ENCODE data around the gene TIMMDC1. TPM values are rescaled to one million over a fixed set of nuclear protein-coding genes. Genes with fewer than 3 reads are reported as not detected.
"Not testable (repeated sequence)": the region's sequence is repeated elsewhere in the genome, so short reads cannot be mapped to it uniquely, and the experiment has no call there.

Gene TIMMDC1
- total RNA-seq, 1 donor from 2014 or later = 349 TPM

GRCh38 chr3:119551598-119551997 lies 53.3 kb downstream of the TIMMDC1 start:
- no peak for ATAC-seq
- no peak for DNase-seq

GRCh38 chr3:119552928-119553327 lies 54.6 kb downstream of the TIMMDC1 start:
- ATAC-seq; DNase-seq; intact Hi-C loops (cut with micrococcal nuclease): not testable (repeated sequence)

More at GRCh38 chr3:119551598-119551997, 53.3 kb downstream of the TIMMDC1 start:
- intact Hi-C loops (cut with micrococcal nuclease) = no loop called here

GRCh38 chr3:119553823-119554415 lies 55.6 kb downstream of the TIMMDC1 start:
- intact Hi-C loops (cut with micrococcal nuclease) = no loop called here
- DNase-seq (no peak), ATAC-seq (no peak)

GRCh38 chr3:119555309-119555735 lies 57.0 kb downstream of the TIMMDC1 start:
- intact Hi-C loops (cut with micrococcal nuclease) = no loop called here
- DNase-seq (no peak), ATAC-seq (peak; percentile 41)

GRCh38 chr3:119555929-119556328 lies 57.6 kb downstream of the TIMMDC1 start:
- DNase-seq = no peak
- no peak for ATAC-seq
- intact Hi-C loops (cut with micrococcal nuclease) = no loop called here

- ATAC-seq (no peak), DNase-seq (no peak)
- intact Hi-C loops (cut with micrococcal nuclease) = no loop called here
These were observed 59.0 kb downstream of the TIMMDC1 start for GRCh38 chr3:119557192-119557876.

GRCh38 chr3:119557877-119558269 lies 59.5 kb downstream of the TIMMDC1 start:
- intact Hi-C loops (cut with micrococcal nuclease) = no loop called here
- no peak for ATAC-seq
- no peak for DNase-seq

GRCh38 chr3:119558626-119559317 lies 60.4 kb downstream of the TIMMDC1 start:
- DNase-seq = no peak
- intact Hi-C loops (cut with micrococcal nuclease) = no loop called here
- no peak for ATAC-seq

- intact Hi-C loops (cut with micrococcal nuclease) = no loop called here
- ATAC-seq (peak; percentile 81), DNase-seq (peak; percentile 59)
These were observed 61.2 kb downstream of the TIMMDC1 start, which contains the start of gene CD80 for GRCh38 chr3:119559441-119559963. Gene CD80, minus strand, starts transcription at chr3:119559614. Its CDS starts 1,886 bp downstream, at chr3:119557728.

- DNase-seq (no peak), ATAC-seq (no peak)
- intact Hi-C loops (cut with micrococcal nuclease) = no loop called here
These were observed 61.8 kb downstream of the TIMMDC1 start for GRCh38 chr3:119560160-119560559.

- ATAC-seq = peak; percentile 77
- intact Hi-C loops (cut with micrococcal nuclease) = no loop called here
- no peak for DNase-seq
These were observed 64.1 kb downstream of the TIMMDC1 start for GRCh38 chr3:119562307-119562961.

- ATAC-seq; intact Hi-C loops (cut with micrococcal nuclease); DNase-seq: not testable (repeated sequence)
These were observed 65.0 kb downstream of the TIMMDC1 start for GRCh38 chr3:119563334-119563733.

- intact Hi-C loops (cut with micrococcal nuclease) = no loop called here
- DNase-seq (no peak), ATAC-seq (no peak)
These were observed 70.8 kb downstream of the TIMMDC1 start for GRCh38 chr3:119569156-119569555.

- intact Hi-C loops (cut with micrococcal nuclease) = no loop called here
- DNase-seq = no peak
- peak; percentile 54 for ATAC-seq
These were observed 71.9 kb downstream of the TIMMDC1 start for GRCh38 chr3:119570229-119570628.

- DNase-seq (no peak), ATAC-seq (no peak)
- intact Hi-C loops (cut with micrococcal nuclease) = no loop called here
These were observed 72.9 kb downstream of the TIMMDC1 start for GRCh38 chr3:119571230-119571629.

GRCh38 chr3:119571688-119572087 lies 73.3 kb downstream of the TIMMDC1 start:
- ATAC-seq (peak; percentile 48), DNase-seq (no peak)
- intact Hi-C loops (cut with micrococcal nuclease) = no loop called here
